ENCODE measurements around the gene KREMEN1. TPM values are rescaled to one million over a fixed set of nuclear protein-coding genes. Genes with fewer than 3 reads are reported as not detected.

KREMEN1 gene
- total RNA-seq, 1 donor from 2014 or later = 4.9 TPM

DNA sequence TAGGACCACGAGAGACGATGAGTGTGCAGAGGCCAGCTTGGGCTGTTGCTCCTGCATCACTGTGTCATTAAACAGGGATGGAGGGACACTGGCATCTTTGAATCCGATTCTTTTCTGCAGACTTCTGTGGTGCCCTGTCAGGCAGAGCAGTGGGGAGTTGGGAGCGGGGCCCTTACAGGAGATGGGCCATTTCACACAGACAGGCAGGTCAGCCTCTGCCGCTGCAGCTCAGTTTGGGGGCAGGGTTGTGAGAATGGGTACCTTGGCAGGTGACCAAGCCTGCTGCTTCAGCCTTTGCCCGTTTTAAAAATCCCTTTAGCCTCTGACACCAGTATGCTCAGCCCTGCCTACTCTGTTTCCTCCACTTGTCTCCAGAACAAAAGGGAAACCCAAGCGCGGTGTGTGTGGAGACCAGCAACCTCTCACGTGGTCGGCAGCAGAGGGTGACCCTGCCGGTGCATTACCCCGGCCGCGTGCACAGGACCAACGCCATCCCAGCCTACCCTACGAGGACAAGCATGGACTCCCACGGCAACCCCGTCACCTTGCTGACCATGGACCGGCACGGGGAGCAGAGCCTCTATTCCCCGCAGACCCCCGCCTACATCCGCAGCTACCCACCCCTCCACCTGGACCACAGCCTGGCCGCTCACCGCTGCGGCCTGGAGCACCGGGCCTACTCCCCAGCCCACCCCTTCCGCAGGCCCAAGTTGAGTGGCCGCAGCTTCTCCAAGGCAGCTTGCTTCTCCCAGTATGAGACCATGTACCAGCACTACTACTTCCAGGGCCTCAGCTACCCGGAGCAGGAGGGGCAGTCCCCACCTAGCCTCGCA is 23.8 kb upstream of the KREMEN1 start:
- ATAC-seq = no peak
- no peak for DNase-seq (ENCODE audit: low spot score)

DNA sequence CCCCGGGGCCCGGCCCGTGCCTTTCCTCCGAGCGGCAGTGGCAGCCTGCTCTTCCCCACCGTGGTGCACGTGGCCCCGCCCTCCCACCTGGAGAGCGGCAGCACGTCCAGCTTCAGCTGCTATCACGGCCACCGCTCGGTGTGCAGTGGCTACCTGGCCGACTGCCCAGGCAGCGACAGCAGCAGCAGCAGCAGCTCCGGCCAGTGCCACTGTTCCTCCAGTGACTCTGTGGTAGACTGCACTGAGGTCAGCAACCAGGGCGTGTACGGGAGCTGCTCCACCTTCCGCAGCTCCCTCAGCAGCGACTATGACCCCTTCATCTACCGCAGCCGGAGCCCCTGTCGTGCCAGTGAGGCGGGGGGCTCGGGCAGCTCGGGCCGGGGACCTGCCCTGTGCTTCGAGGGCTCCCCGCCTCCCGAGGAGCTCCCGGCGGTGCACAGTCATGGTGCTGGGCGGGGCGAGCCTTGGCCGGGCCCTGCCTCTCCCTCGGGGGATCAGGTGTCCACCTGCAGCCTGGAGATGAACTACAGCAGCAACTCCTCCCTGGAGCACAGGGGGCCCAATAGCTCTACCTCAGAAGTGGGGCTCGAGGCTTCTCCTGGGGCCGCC is 23.1 kb upstream of the KREMEN1 start:
- ATAC-seq (no peak), DNase-seq (ENCODE audit: low spot score) (no peak)

DNA sequence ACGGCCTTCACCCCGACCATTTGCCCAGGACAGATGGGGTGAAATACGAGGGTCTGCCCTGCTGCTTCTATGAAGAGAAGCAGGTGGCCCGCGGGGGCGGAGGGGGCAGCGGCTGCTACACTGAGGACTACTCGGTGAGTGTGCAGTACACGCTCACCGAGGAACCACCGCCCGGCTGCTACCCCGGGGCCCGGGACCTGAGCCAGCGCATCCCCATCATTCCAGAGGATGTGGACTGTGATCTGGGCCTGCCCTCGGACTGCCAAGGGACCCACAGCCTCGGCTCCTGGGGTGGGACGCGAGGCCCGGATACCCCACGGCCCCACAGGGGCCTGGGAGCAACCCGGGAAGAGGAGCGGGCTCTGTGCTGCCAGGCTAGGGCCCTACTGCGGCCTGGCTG is 22.4 kb upstream of the KREMEN1 start:
- ATAC-seq (no peak), DNase-seq (ENCODE audit: low spot score) (no peak)

DNA sequence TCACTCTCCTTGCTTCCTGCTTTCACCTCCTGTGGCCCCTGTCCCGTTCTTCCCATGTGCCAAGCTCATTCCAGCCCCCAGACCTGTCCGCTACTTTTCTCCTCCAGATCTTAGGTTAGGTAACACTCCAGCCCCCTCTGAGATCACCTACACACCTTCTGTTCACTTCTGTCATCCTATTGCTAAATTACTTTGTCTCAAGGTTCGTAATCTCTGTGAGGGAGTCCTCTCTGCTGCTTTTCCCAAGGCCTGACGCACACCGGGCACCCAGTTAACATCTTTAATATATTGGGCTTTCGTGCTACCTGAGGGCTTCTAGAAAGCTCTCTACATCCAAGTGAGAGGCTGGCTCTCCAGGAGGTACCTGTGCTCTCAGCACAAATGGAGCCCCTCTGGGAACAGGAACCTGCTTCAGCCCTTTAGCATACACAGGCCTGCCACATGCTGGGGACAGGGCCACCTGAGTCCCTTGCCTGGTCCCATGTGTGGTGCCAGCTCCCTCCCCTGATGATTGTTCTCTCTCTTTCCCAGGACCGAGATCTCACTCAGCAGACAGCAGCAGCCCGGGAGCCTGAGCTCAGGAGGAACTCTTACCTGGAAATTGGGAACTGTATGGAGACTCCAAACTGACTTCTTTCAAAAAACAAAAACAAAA is 19.7 kb upstream of the KREMEN1 start:
- DNase-seq (ENCODE audit: low spot score) = no peak
- no peak for ATAC-seq

DNA sequence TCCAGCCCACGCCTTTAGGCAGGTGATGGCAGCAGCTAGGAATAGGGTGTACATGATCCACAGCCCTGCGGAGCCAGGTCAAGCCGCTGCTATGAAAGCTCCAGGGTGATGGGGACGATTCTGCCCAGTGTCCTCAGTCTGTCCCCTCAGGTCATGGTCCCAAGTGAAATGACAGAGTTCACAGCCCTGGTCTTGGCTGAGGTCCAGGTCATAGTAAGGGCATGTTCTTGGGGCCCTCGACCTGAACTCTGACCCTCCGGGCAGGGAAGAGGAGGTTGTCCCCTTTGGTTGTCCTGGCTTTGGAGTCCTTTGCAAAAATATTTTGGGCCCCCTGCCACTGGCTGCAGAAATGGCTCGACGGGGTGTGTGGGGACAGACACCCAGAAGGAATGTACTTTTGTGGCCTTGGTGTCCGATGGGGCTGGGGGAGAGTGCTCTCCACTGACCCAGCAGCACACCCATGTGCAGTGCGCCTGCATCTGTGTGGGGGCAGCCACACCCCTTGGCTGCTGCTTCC is 18.5 kb upstream of the KREMEN1 start:
- DNase-seq (ENCODE audit: low spot score) (peak; percentile 82), ATAC-seq (peak; percentile 81)

DNA sequence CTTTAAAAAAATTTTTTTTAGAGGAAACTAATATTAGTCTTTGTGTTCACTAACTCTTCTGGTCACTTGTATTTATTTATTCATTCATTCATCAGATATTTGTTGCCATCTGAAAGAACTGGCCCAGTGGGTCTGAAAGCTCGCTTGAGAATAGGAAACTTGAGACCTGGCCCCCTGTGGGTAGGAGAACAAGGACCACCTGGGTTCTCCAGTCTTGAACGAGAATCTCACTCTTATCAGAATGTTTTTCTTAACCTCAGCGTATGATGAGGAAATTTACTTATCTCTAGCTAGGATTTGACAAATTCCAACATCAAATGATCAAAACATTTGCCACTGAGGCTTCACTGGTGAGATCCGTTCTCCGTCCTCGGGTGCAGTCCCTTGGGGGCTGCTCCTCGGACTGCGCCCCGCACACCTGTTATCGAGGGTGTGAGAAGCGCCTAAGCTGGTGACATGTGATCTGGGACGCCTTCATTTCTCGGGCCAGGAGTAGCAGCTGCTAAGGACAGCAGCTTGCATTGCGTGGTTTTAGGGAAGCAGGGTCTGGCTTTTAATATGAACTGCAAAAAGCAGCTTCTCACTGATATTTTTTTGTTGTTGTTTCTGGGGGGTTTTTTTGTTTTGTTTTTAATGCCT is 17.5 kb upstream of the KREMEN1 start:
- ATAC-seq = no peak
- DNase-seq (ENCODE audit: low spot score) = no peak

DNA sequence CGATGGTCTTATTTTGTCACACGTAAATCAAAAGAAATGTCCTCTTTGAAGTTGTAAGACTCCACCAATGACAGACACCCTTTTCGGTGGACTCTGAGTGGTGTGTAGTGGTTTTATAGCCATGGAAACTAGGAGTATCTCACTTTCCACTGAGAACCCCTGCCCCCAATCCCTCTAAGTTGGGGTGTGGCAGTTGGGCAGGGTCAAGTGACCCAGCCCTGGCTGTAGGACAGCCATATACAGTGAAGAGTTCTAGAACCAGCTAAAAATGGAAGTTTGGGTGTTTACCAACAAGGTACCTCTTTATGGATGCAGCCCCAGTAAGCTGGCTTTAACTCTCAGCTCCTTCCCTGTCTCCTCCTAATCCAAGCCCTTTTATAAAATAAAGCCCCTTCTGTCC is 16.4 kb upstream of the KREMEN1 start:
- DNase-seq (ENCODE audit: low spot score) = no peak
- ATAC-seq = no peak

DNA sequence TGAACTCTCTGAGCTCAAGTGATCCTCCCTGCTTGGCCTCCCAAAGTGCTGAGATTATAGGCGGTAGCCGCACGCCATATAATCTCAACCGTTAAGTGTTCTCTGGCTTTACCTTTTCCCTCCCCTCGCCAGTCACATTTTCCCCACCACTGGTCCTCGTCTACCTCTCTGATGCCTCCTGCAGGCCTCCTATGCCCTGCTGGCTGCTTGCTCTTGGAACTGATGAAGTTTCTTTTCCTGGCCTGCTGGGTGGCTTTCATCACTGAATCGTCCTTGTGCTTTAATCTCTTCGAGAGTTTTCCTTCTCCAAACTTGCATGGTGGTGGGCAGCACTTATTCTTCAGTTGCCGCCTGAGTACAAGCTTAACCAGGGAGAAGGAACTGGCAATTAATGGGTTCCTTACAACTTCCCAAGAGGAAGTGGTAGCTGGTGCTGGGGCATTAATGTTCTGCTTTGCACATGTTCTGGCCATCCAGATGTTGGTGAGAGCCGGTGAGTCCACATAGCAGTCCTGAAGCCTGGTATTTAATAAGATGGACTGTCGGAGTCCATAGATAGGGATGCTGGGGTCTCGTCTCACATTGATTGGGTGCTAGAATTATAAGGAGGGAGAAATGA is 12.5 kb upstream of the KREMEN1 start:
- no peak for ATAC-seq
- no peak for DNase-seq (ENCODE audit: low spot score)

DNA sequence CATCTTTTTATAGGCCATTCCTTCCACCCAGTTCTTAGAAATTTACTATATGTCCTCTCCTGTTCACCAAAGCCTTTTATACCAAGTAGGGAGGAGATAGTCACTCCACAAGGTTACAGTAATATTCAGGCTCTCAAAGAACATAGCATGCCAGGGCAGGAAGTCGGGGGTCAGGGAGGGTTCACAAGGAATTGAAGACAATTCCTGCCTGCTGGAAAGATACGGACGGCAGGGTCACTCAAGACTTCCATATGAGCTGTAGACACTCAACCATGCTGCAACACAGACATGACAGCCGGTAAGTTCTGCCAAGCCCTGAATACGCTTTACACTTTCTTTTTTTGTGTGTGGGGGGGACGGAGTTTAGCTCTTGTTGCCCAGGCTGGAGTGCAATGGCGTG is 11.9 kb upstream of the KREMEN1 start:
- ATAC-seq (peak; percentile 47), DNase-seq (ENCODE audit: low spot score) (no peak)

DNA sequence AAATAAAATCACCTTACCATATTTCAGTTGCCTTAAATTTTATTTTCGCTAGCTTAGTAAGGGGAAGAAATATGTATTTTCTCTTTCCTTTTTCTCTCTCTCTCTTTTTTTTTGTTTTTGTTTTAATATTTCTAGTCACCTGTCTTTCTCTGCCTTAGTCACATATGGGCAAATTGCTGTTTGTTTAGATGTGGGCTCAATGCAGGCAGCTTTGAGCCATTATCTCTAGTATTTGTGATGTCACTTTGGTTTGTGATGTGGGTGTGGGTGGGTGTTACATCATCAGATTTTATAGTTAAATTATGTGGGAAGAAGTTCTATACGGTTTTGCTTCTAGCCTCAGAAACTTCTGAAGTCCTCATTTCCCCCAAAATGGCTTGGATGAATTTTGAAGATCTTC is 11.1 kb upstream of the KREMEN1 start, which contains the start of gene C22orf31:
TSS of gene C22orf31 (minus strand) at position 59 of the 400 bp plus-strand sequence. CDS start at position 20, 39 bp downstream.
- ATAC-seq = no peak

DNA sequence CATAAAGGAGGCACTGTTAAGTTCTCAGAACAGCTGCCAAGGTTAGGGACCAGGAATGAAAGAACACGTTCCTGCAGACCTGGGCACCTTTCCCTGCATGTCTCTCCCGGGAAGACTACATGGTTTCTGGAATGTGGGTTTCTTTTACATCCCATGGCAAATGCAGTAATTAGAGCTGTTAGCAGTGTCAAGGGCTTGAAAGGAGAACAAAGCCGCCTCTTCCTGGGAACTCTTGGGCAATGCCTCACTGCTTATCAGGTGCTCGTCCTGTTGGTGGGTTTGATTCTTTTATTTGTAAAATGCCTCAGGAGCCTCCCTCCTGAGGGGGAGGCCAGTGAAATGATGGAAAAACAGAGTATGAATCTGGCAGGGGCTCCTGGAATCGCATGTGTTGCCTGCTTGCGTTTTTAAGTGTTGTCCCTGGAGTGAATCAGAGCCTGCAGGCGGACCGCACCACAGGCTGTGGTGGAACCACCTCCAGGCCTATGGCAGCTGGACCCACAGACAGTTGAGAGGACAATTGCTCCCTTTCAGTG is 10.5 kb upstream of the KREMEN1 start:
- ATAC-seq (no peak), DNase-seq (ENCODE audit: low spot score) (no peak)

More for the DNA sequence above, 11.1 kb upstream of the KREMEN1 start, which contains the start of gene C22orf31:
- no peak for DNase-seq (ENCODE audit: low spot score)

DNA sequence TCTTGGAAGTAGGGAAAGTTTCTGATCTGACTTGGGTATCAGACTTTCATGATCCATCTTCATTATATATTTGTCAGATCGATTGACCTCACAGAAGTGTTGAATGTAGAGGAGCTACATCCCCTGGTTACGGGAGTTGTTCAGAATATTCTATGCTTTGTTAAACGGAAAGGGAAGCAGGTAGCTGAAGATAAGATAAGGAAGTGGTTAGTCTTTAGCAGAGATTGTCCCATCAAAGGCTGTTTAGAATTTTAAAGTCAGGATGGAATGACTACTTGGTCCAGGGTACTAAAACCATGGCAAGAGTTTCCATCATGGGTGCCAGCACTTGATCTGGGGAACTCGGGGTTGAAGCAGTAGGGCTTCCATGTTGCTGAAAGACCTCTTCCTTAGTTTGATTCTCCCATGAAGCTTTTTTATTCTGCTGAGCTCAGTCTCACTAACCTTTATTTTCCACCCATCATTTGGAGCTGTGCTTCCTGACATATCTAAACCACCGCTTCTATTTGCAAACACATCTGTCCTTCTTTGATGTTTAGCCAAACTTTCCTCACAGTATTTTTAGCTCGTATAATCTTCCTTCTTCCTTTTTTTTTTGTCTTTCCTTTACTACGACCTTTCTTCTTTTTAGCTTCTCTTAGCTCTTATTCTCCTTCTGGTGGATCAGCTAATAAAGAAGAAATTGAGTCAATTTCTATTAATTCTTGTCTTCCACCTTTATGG is 7.2 kb upstream of the KREMEN1 start:
- DNase-seq (ENCODE audit: low spot score) (no peak), ATAC-seq (no peak)

DNA sequence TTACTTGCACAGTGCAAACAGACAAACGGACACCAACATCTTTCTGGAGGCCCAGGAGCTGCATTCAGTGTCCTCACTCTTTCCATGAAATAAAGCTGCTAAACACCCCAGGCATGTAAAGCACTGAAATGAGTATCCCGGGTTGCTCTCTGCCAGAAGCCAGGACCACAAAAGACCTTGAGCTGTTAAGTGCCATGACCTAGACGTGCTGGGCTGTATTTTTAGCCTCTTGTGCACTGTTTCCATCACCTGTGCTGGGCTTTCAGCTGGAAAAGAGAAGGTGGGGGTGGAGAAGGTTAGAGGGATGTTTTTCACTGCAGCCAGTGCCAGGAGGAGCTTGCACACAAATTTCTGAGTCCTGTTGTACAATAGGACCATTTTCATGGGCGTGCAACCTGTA is 3.4 kb upstream of the KREMEN1 start:
- no peak for ATAC-seq

DNA sequence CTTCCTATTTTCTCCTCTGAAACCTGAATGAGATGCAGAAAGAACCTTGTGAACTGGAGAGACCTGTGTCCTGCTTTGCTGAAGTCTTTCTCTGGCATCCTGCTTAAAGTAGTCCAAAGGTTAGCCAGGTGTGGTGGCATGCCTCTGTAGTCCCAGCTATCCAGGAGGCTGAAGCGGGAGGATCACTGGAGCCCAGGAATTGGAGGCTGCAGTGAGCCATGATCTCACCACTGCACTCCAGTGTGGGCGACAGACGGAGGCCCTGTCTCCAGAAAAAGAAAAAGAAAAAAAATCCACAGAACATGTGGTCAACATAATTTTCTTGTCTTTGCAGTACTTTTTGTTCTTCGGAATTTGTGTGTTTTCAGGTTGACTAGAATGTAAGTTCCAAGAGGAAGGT is 2.3 kb upstream of the KREMEN1 start:
- ATAC-seq (no peak), DNase-seq (ENCODE audit: low spot score) (no peak)

More for the DNA sequence above, 3.4 kb upstream of the KREMEN1 start:
- DNase-seq (ENCODE audit: low spot score) = no peak

DNA sequence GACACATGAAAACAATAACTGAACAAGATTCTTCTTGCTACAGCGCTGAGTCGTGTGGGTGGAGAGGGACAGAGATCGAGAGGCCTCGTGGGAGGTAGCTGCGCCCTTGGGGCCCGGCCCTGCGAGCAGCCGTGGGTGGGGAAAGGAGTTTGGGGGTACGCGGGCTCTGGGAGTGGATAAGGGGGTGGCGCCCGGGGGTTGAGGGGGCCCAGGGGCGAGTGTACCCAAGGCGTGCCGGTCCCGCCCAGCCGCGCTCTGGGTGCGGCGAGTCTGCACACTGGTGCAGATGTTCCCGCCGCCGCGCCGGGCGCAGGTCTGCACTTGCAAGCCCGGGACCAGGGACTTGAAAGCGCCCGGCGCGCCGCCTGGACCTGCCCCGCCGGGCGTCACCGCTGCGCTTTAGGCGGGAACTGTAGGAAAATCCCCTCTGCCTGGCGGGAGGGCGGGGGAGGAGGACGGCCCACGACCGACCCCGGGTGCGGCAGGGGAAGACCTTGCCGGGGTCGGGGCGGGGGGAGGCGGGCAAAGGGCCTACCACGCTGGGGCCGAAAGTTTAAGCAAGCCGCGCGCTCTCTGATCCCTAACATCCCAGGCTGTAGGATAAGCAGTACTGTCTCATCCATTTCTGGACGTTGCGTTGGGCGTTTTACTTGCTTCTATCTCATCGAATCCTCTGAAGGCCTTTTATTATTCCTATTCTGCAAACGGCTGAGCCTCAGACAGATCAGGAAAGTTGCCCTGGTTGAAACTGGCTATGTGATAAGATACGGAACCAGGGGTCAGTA is 1.4 kb upstream of the KREMEN1 start:
- DNase-seq (ENCODE audit: low spot score) = peak; percentile 68
- peak; percentile 39 for ATAC-seq

DNA sequence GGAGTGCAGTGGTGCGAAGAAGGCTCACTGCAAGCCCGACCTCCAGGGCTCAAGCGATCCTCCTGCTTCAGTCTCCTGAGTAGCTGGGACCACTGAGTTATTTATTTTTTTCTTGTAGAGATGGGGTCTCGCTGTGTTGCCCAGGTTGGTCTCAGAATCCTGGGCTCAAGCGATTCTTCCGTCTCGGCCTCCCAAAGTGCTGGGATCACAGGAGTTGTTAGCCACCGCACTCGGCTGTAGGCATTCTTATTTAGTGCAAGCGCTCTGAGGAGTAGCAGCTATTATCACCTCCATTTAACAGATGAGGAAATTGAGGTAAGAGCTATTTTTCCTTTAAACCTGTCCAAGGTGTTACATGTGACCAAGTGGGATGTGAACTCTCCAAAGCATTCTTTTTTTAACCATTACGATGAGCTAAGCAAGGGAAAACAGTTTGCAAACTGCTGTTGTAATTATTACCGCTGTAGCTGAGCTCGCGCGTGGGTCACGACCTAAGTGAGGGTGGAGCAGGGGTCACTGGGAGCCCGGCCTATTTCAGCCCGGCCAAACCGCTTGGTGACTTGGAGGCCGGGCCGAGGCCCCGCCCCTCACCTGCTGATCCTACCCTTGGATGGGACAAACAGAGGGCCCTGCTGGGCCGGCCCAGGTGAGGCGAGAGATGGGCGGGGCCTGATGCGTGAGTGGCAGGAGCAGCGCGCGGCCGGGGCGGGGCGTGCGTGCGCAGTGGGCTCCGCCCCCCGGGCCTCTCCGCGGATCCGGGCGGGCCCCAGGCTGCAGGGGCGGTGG is 449 bp upstream of the KREMEN1 start:
- DNase-seq (ENCODE audit: low spot score) (peak; percentile 99), ATAC-seq (peak; percentile 92)

DNA sequence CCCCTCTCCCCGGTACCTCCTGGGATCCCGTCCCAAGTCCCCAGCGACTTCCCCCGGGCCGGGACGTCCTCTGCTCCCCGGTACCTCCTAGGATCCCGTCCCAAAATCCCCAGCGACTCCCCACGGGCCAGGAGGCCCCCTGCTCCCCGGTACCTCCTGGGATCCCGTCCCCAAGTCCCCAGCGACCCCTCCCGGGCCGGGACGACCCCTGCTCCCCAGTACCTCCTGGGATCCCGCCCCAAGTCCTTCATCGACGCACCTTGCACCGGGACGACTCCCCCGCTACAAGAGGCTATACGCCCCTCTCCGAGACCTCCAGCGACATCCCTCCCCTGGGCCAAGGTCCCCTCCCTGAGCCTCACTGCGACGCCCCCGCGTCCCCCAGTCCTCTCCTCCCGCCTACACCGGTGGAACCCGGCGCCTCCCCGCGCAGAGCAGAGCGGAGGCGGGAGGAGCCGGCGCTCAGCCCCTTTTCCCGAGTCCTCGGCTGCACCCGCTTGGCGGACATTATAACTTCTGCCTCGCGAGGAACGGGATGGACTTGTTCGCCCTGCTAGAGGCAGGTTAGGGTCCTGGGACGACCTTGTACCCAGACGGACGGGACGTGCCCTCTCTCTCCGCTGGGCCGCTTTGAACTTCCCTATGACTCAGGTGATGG is 912 bp downstream of the KREMEN1 start:
- peak; percentile 62 for DNase-seq (ENCODE audit: low spot score)
- peak; percentile 47 for ATAC-seq
